H9 (cell line): ENCODE results near the gene SIT1. TPM values are rescaled to one million over a fixed set of nuclear protein-coding genes. Genes with fewer than 3 reads are reported as not detected.
A peak's percentile ranks its signal among the peaks of the same experiment; 100 is the strongest.

Experiments used
- DNase-seq: peaks from one replicate; pipeline ENCODE4 v3.0.0-alpha.2; 2017
- H2AFZ ChIP-seq: one replicate; pipeline ENCODE4 v1.6.1; 2013; ENCODE audit warnings: mild to moderate bottlenecking, low read length, control low read depth, moderate library complexity
- H2AK5ac ChIP-seq: 2 replicates; pipeline ENCODE4 v1.6.1; 2013; ENCODE audit warnings: low read length, control low read depth, mixed read lengths; ENCODE audit not compliant: insufficient read length
- H2BK120ac ChIP-seq: one replicate; pipeline ENCODE4 v1.6.1; 2013; ENCODE audit warnings: low read depth, mild to moderate bottlenecking, low read length, control low read depth, inconsistent platforms; ENCODE audit not compliant: poor library complexity, severe bottlenecking
- H2BK12ac ChIP-seq: 2 replicates; pipeline ENCODE4 v1.6.1; 2013; ENCODE audit warnings: low read length, control low read depth, mixed read lengths, low read depth; ENCODE audit not compliant: insufficient read length
- H2BK15ac ChIP-seq: 2 replicates; pipeline ENCODE4 v1.6.1; 2013; ENCODE audit warnings: low read depth, low read length, control low read depth
- H2BK20ac ChIP-seq: one replicate; pipeline ENCODE4 v1.6.1; 2013; ENCODE audit warnings: low read depth, mild to moderate bottlenecking, low read length, control low read depth, inconsistent platforms; ENCODE audit not compliant: poor library complexity, severe bottlenecking
- H2BK5ac ChIP-seq: 2 replicates; pipeline ENCODE4 v1.6.1; 2013; ENCODE audit warnings: low read length, control low read depth, mixed read lengths; ENCODE audit not compliant: insufficient read length
- H3K14ac ChIP-seq: 2 replicates; pipeline ENCODE4 v1.6.1; 2013; ENCODE audit warnings: low read length, control low read depth; ENCODE audit not compliant: insufficient read depth
- H3K18ac ChIP-seq: 2 replicates; pipeline ENCODE4 v1.6.1; 2013; ENCODE audit warnings: low read depth, mild to moderate bottlenecking, mixed read lengths, low read length, control low read depth; ENCODE audit not compliant: insufficient read length
- H3K23ac ChIP-seq: 2 replicates; pipeline ENCODE4 v1.6.1; 2013; ENCODE audit warnings: low read length, control low read depth, mixed read lengths, low read depth; ENCODE audit not compliant: insufficient read length
- H3K23me2 ChIP-seq: 2 replicates; pipeline ENCODE4 v1.6.1; 2013; ENCODE audit warnings: low read depth, mild to moderate bottlenecking, mixed read lengths, low read length, control low read depth; ENCODE audit not compliant: insufficient read length, poor library complexity, severe bottlenecking
- H3K27ac ChIP-seq: 2 replicates; pipeline ENCODE4 v1.5.1; 2013; ENCODE audit warnings: low read length, control low read depth, mixed read lengths, low read depth; ENCODE audit not compliant: insufficient read length
- H3K27me3 ChIP-seq: 2 replicates; pipeline ENCODE4 v1.6.1; 2013; ENCODE audit warnings: low read length, control low read depth, inconsistent platforms; ENCODE audit not compliant: insufficient read depth
- H3K4ac ChIP-seq: 2 replicates; pipeline ENCODE4 v1.6.1; 2013; ENCODE audit warnings: low read depth, mild to moderate bottlenecking, control low read depth, inconsistent platforms, low read length, moderate library complexity
- H3K4me1 ChIP-seq: 2 replicates; pipeline ENCODE4 v1.6.1; 2013; ENCODE audit warnings: low read length, control low read depth, inconsistent platforms; ENCODE audit not compliant: insufficient read depth
- H3K4me2 ChIP-seq: 2 replicates; pipeline ENCODE4 v1.6.1; 2013; ENCODE audit warnings: low read length, control low read depth, mixed read lengths; ENCODE audit not compliant: insufficient read length, insufficient read depth
- H3K56ac ChIP-seq: 2 replicates; pipeline ENCODE4 v1.6.1; 2013; ENCODE audit warnings: low read depth, mild to moderate bottlenecking, mixed read lengths, low read length, control low read depth; ENCODE audit not compliant: insufficient read length
- H3K79me1 ChIP-seq: 2 replicates; pipeline ENCODE4 v1.6.1; 2013; ENCODE audit warnings: low read depth, mild to moderate bottlenecking, moderate library complexity, low read length, control low read depth, inconsistent platforms; ENCODE audit not compliant: insufficient read depth, poor library complexity, severe bottlenecking
- H3K79me2 ChIP-seq: 2 replicates; pipeline ENCODE4 v1.6.1; 2013; ENCODE audit warnings: low read length, control low read depth, inconsistent platforms; ENCODE audit not compliant: insufficient read depth
- H3K9ac ChIP-seq: 2 replicates; pipeline ENCODE4 v1.6.1; 2013; ENCODE audit warnings: low read length, control low read depth, mixed read lengths; ENCODE audit not compliant: insufficient read length; ENCODE audit errors: extremely low read depth
- H3K9me3 ChIP-seq: one replicate; pipeline ENCODE4 v1.6.1; 2013; ENCODE audit warnings: low read depth, low read length, inconsistent platforms; ENCODE audit not compliant: control insufficient read depth
- H3T11ph ChIP-seq: one replicate; pipeline ENCODE4 v1.6.1; 2013; ENCODE audit warnings: mild to moderate bottlenecking, low read length, control low read depth, inconsistent platforms
- H4K20me1 ChIP-seq: one replicate; pipeline ENCODE4 v1.6.1; 2013; ENCODE audit not compliant: control insufficient read depth, insufficient read length, insufficient read depth
- H4K5ac ChIP-seq: 2 replicates; pipeline ENCODE4 v1.6.1; 2013; ENCODE audit warnings: low read depth, mild to moderate bottlenecking, mixed read lengths, low read length, control low read depth; ENCODE audit not compliant: insufficient read length
- H4K8ac ChIP-seq: replicated peaks from 2 replicates; pipeline ENCODE4 v1.6.1; 2013; ENCODE audit warnings: low read length, control low read depth, mixed read lengths, low read depth; ENCODE audit not compliant: insufficient read length
- H4K91ac ChIP-seq: 2 replicates; pipeline ENCODE4 v1.6.1; 2013; ENCODE audit warnings: low read depth, mild to moderate bottlenecking, moderate library complexity, mixed read lengths, low read length, control low read depth; ENCODE audit not compliant: insufficient read length
- H3K27ac Mint-ChIP-seq, 3 experiments: 2 replicates in 2 of 3; 3 replicates in 1 of 3; pipeline ENCODE4 v1.8.0; 2020 to 2021; ENCODE audit warnings: mixed read lengths in 3 of 3, mild to moderate bottlenecking in 1 of 3, moderate library complexity in 1 of 3
- H3K27me3 Mint-ChIP-seq: 2 replicates; pipeline ENCODE4 v1.8.0; 2021; ENCODE audit warnings: low read depth, mild to moderate bottlenecking, moderate library complexity, mixed read lengths
- H3K36me3 Mint-ChIP-seq, 3 experiments: 2 replicates in 2 of 3; 3 replicates in 1 of 3; pipeline ENCODE4 v1.8.0; 2020 to 2021; ENCODE audit warnings: low read depth in 3 of 3, mixed read lengths in 3 of 3; ENCODE audit not compliant: insufficient read depth in 1 of 3
- H3K4me1 Mint-ChIP-seq, 2 experiments: 2 replicates each; pipeline ENCODE4 v1.8.0; 2020; ENCODE audit warnings: mixed read lengths in 2 of 2
- H3K4me3 Mint-ChIP-seq, 2 experiments: 2 replicates in 1 of 2; 3 replicates in 1 of 2; pipeline ENCODE4 v1.8.0; 2020 to 2021; ENCODE audit warnings: mild to moderate bottlenecking in 2 of 2, mixed read lengths in 2 of 2, moderate library complexity in 1 of 2
- H3K9me3 Mint-ChIP-seq, 2 experiments: 2 replicates in 1 of 2; 3 replicates in 1 of 2; pipeline ENCODE4 v1.8.0; 2020; ENCODE audit warnings: mild to moderate bottlenecking in 2 of 2, mixed read lengths in 2 of 2, moderate library complexity in 1 of 2
- CTCF ChIP-seq: fragments of 200-600 bp; sonication (generic); conservative IDR thresholded peaks from 3 replicates; pipeline ENCODE4 v1.8.0; 2021; ENCODE audit warnings: antibody characterized with exemption, mild to moderate bottlenecking
- WGBS: extraction: QIAGEN DNeasy Blood & Tissue Kit; methylation state at CpG from one replicate; pipeline ENCODE4 v1.1.7; 2013; ENCODE audit warnings: missing lambda C conversion rate, low lambda C conversion rate, mixed read lengths; ENCODE audit not compliant: insufficient read length; ENCODE audit errors: extremely low coverage; 5-methylcytosine and 5-hydroxymethylcytosine counted together
- total RNA-seq: library from RNA; stranded (reverse); gene quantifications from 2 replicates; pipeline ENCODE4 v1.2.1, GENCODE V29; 2021

The SIT1 gene
- total RNA-seq, 1 experiment from 2014 or later = 1.6 TPM

- H2BK12ac ChIP-seq = no peak overlapping the region
- no peak overlapping the region for H3K4me3 Mint-ChIP-seq
- H3T11ph ChIP-seq = no peak overlapping the region
- H2BK15ac ChIP-seq = no peak overlapping the region
- no peak overlapping the region for H2AK5ac ChIP-seq
- no peak overlapping the region for H3K14ac ChIP-seq
- no peak overlapping the region for H3K27ac ChIP-seq
- H4K20me1 ChIP-seq = no peaks in the 10 kb centered on the region
- no peak overlapping the region for H4K91ac ChIP-seq
- no peak overlapping the region for H4K8ac ChIP-seq
- H3K36me3 Mint-ChIP-seq = peaks cover 9 to 25% (median 21%) of the 10 kb centered on the region in 3 experiments; a peak in 6 of 7 replicates
- H3K23me2 ChIP-seq = peaks cover 2% of the 10 kb centered on the region
- no peaks in the 10 kb centered on the region; the same call in 1 of the 2 replicates for H3K4me1 ChIP-seq
- H3K56ac ChIP-seq = no peak overlapping the region
- no peak overlapping the region for H3K23ac ChIP-seq
- no peak overlapping the region for H3K4me2 ChIP-seq
- H3K9me3 Mint-ChIP-seq = no peaks in the 10 kb centered on the region; a peak in 2 of 5 replicates
- no peak overlapping the region for H3K27ac Mint-ChIP-seq
- H2BK5ac ChIP-seq = no peak overlapping the region
- peak; percentile 74 for TF ChIP-seq CTCF
- no peak overlapping the region for H4K5ac ChIP-seq
- no peak overlapping the region for H3K4ac ChIP-seq
- no peaks in the 10 kb centered on the region for H3K9me3 ChIP-seq
- no peak overlapping the region for H3K9ac ChIP-seq
- H2BK120ac ChIP-seq = no peak overlapping the region
- 0 out of 2 replicates have a peak, but pooled peaks cover 4% of the 10 kb centered on the region for H3K27me3 ChIP-seq
- DNase-seq = peak; percentile 58
- H3K4me1 Mint-ChIP-seq = peaks cover 7 to 13% of the 10 kb centered on the region in 2 experiments
- no peak overlapping the region for H3K18ac ChIP-seq
- no peak overlapping the region for H2BK20ac ChIP-seq
- no CpG with 5 or more reads among the region's 8 CpGs for WGBS
- no peak overlapping the region for H2AFZ ChIP-seq
- H3K79me1 ChIP-seq = no peaks in the 10 kb centered on the region
- no peaks in the 10 kb centered on the region for H3K79me2 ChIP-seq
- peaks cover 17% of the 10 kb centered on the region for H3K27me3 Mint-ChIP-seq
These were observed 39.4 kb downstream of the SIT1 start for GRCh38 chr9:35611230-35611797.
